Measurements from ENCODE around the gene COQ8A.
"Not testable (repeated sequence)": the region's sequence is repeated elsewhere in the genome, so short reads cannot be mapped to it uniquely, and the experiment has no call there.

COQ8A gene

DNA sequence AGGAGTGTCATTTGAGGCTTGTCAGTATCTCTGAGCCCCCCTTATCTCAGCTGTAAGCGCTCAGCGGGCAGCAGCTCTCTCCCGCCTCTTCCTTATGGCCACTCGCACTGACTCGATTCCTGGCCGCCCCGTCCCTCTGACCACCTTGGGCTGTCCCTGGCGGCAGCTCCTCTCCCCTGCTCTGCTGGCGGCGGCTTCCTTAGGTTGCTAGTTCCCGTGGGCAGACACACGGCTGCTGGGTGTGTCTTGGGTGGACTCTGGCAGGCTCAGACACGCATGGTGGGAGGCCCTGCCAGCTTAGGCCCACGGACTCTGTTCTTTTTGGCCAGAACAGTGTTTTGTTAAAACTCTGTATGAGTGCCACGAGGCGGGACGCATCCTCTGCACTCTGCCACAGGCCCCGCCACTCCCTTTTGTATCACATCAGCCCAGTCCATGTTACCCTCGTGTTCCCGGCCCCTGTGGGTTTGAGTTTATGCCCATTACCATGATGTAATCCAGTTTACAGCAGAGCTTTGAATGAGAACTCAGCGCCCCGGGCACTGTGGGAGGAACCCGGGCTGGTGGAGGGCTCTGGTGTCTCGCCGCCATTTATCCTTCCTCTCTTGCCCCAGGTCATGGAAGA lies 45.9 kb downstream of the COQ8A start:
- no peak for DNase-seq

DNA sequence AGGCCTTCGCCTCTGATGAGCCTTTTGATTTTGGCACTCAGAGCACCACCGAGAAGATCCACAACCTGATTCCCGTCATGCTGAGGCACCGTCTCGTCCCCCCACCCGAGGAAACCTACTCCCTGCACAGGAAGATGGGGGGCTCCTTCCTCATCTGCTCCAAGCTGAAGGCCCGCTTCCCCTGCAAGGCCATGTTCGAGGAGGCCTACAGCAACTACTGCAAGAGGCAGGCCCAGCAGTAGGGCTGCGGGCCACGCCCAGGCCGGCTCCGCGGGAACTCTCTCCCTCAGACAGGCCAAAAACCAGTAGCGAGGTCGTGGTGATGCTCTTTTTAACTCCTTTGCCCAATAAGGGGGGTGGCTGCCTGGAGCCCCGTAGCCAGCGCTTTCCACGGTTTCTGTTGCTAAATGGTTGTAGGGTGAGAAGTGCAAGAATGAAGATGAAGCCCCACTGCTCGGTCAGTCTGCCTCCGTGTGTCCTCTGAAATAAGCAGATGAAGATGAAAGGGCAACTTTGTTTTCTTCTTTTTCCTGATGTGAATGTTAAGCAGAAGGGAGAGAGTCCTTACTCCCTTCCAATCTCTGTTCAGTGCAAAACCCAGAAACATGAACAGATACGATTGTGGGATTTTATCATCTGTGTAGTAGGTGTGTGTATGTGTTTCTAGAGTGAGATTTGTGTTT lies 46.5 kb downstream of the COQ8A start:
- no peak for DNase-seq

DNA sequence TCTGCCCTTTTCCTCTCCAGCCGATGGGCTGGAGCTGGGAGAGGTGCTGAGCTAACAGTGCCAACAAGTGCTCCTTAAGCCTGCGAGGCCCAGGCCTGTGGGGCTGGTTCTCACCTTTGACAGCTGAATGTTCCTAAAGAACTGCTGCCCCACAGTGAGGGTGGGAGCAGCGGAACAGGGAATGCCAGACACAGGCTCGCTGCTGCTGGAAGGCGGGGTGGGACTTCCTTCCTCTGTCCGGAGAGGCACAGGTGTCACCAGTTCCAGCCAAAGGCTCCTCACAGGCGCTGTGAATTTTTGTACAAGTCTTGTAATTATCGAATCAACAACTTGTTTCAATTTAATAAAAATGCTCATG lies 47.1 kb downstream of the COQ8A start:
- no peak for DNase-seq

DNA sequence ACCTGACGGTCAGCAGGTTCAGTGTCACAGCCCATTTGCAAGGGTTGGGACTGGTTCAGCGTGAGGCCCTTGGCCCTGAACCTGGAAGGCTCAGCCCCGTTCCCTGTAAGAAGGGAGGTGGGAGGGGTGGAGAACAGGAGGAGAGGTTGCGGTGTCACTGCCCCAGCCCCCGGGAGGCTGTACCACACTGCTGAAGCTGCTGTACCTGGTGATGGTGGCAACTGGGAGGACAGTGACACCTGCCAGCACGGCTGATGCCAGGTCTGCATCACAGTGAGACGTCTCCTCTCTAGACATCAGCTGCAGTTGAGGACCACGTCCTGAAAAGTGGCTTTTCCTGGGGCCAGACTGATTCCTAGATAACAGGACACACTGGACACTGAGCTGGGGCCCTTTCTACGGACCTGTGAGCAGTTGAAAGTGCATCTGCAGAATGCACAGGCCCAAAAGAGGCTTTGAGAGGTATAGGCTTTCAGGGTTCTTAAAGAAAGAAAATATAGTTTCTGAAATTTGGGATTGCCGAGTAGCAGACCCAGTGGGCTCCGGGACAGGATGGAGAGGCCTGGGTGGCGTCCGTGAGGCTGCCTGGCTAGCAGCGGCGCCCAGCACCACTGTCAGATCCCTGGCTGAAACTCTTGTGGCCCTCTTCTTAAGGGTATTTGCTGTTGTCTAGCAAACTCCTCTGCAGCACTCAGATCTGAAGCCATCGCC lies 47.7 kb downstream of the COQ8A start:
- DNase-seq: no peak

DNA sequence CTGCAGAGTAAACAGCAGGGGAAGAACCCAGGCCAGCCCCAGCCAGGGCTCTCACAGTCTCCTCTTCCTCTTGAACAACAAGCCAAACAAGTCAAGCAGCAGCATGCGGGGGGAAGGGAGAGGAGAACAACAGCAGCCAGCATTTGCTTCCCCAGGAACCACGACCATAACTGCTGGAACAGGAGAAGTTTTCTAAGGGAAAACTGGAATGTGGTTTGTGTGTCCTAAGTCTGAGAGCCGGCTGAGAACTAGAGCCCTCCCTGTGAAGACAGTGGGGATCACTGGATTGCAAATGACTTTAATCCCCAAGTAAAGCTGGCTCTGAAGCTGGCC lies 48.2 kb downstream of the COQ8A start:
- no peak for DNase-seq

DNA sequence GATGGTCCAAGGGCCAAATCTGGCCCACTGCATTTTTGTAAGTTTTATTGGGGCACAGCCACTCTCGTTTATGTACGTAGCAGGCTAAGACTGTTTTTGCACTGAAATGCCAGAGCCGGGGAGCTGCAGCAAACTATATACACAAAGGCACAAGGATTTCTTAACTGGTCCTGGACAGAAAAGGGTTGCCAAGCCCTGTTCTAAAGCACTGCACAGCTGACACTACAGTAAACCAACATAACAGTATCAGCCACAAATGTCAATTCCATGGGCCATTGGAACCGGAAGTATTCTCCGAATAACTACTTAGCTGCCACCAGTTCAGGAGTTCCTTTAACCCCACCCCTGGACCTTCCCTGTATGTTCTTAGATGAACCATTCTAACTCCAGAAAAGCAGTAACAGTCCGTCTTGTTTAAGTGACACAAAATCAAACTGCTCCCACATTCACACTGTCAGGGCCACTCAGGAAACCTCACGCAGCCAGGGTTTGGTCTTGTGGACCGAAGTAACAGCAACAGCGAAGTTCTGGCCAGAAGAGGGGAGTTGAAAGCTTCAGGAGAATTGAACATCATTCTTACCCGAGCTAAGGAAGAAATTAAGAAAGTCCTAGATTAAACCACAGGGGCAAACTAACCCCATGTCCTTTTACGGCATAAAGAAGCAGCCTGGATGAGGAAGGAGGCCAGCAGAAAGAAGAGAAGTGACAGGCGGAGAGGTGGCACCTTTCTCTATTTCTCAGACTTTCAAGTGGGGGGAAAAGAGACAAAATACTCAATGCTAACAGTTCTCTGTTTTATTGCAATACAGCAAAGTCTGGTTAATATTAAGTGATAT lies 49.2 kb downstream of the COQ8A start:
- no peak for DNase-seq

DNA sequence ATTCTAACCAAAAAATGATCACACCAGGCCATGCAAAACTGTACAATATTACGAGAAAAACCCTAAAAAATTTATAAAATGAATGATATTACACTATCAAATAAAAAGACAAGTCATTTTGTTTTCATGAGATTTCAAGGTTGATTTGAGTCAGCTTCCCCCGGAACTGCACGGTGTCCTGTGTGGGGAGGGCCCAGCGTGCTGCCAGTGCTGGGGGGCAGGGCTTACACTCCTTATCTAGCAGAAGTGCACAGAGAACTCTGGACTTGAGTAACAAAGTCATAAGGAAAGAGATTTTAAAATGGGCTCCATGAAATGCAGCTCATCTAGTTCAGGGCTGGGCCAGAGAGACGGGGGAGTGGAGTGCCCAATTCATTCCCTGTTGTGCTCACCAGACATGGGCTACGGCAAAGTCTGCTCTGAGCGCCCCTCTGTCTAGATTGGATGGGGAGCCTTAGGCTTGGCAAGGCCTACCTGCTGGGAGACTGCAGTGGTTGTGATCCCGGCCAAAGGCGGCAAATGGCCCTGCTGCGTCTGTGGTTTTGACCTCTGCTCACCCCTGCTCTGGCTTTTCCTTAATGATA lies 50.1 kb downstream of the COQ8A start:
- DNase-seq: no peak

DNA sequence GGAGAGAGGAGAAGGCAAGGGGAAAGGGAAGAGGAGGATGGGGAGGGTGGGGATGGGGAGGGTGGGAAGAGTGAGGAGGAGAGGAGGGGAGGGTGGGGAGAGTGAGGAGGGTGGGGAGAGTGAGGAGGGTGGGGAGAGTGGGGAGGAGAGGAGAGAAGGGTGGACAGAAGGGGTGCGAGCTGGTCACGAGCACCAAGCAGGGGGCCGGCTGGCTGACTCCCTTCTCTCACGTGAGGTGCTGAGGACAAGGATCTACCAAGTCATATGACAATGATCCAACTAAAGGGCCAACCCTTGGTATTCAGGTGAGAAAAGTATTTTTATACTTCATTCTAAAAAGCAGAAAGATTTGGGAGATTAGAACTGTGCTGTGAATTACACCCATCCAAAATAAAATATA lies 51.8 kb downstream of the COQ8A start:
- DNase-seq: no peak

DNA sequence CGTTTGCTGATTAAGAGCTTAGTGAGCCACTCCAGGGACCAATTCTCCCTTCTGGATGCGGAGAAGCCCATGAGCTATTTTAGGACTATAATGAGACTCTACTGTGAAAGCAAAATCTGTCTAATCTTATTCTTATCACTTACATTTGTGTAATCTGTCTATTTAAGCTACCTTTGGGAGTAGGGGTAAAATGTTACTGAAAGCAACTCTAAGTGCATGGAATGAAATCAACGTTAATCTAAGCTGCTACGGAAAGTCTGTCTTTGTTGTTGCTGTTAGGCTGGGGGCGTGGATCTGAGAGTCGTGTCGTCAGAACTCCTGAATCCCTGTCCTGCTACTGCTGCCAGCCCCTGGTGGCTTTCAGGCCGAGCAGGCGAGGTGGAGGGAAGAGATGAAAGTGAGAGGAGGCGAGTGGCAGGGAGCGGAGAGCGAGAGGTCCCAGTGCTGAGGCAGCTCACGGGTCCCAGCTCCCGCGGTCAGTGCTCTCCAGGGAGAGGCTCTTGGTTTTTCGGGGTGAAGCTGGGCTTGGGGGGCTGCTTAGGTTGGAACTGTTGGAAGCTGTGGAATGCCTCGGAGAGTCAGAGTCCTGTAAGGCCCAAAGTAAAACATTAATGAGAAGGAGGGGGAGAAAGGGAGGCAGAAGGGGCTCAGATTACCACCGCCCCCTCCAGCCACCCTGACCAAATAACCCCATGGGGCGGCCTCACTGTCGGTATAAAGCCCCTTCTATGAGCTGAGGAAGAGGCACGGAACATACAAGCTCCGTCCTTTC lies 53.9 kb downstream of the COQ8A start:
- DNase-seq: no peak

DNA sequence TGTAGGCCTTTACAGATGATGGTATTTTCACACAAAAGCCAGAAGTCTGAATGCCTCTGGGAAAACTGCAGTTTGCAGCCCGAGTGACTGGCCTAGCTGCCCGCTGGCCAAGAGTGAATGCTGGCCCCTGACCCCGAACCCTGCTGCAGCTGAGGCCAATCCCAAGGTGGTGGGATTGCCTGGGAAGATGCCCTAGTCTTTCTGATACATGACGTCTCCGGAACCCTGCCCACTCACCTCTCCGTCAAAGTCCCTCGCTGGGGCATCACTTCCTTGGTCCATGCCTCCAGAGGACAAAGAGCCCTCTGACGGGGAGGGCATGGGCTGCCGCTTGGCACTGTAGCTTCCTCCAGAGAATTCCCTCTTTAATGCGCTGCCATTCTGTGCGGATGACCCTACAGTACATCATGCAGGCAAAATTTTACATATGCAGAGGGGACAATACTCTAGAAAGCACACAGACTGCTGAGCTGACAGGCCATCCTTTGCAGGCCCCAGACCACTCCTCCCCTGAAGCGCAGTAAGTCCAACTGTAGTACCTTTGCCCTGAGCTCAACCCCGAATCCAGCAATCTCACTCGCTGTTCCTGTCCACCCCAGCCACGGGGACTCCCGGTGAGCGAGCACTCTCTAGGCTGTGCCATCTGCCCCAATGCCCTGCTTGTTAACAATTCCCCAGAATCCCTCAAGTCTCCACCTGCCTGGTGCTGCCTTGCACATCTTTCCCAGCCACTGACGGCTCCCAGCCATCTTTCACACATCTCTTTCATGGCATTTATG lies 54.7 kb downstream of the COQ8A start:
- DNase-seq: no peak

DNA sequence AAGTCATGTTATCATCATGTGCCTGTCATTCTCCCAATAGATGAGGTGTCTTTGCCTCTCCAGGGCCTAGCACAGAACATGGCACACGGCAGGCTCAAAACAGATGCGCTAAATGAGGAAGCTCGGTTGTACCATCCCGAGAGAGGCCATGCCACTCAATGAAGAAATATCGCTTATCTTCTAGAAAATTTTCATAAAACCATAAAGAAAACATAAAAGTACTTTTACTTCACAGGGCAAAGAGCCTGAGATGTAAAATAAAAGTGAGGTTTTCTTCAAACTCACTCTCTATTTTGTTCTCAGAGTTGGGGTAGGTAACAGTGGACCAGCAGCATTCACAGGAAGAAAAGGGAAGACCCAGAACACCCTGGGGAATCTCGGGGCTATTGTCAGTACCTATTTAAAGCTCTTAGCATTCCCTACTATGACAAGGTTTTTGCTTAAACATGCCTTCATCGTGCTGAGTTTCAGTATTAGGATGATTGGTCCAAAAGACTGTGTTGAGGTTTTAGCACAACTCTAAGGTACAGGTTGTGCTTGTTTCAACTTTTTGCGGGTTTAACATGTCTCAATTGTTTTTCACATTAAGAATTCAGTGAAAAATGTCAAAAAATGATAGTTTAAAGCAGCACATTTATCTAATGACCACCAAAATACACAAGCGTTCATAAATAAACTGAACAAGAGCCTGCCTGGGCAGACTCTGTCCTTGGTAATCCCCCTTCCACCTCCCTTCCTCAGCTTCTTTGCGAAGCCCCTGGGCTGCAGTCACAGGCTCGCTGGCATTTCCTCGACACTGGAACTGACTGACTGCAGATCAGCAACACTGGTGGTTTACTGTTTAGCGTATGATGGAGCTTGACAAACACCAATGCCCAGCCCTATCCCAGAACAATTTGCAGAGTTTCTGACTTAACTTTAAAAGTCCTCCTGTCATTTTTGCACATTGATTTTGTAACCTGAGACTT lies 55.6 kb downstream of the COQ8A start:
- no peak for DNase-seq

DNA sequence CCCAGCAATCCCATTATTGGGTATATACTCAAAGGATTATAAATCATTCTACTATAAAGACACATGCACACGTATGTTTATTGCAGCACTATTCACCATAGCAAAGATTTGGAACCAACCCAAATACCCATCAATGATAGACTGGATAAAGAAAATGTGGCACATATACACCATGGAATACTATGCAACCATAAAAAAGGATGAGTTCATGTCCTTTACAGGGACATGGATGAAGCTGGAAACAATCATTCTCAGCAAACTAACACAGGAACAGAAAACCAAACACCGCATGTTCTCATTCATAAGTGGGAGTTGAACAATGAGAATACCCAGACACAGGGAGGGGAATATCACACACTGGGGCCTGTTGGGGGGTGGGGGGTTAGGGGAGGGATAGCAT lies 59.5 kb downstream of the COQ8A start:
- not testable (repeated sequence) for DNase-seq

DNA sequence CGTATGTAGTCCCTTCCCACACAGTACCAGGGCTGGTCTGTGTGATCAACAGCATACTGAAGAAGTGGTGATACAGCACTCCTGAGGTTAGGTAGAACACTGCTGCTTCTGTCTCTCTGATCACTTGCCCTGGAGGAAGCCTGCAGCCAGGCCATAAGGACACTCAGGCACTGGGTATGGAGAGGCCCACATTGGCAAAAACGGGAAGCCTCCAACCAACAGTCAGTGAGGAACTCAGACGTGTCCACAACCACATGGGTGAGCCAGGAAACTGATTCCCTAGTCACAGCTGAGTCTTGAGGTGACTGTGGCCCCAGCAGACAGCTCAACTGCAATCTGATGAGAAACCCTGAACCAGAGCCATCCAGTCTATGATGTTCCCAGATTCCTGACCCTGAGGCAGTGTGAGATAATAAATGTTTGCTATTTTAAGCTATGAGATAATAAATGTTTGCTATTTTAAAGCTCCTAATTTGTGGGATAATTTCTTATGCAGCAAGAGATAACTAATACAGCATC lies 62.5 kb downstream of the COQ8A start:
- no peak for DNase-seq

DNA sequence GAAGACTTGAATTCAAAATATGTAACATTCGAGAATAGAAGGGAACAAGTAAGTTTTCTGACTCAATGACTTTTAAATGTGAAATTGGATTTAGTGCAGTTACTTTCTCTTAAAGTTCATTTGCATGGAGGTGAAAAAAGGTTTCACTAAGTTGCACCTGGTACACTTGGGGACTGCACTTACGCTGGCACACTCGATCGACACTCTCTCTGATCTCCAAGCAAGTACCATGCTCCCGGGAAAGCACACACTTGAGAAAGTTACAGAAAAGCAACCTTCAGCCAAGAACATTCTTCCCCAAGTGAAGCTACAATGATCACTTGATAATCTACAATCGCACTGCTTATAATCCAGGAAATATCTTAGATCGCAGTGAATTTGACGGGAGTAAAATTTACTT lies 63.1 kb downstream of the COQ8A start:
- no peak for DNase-seq

DNA sequence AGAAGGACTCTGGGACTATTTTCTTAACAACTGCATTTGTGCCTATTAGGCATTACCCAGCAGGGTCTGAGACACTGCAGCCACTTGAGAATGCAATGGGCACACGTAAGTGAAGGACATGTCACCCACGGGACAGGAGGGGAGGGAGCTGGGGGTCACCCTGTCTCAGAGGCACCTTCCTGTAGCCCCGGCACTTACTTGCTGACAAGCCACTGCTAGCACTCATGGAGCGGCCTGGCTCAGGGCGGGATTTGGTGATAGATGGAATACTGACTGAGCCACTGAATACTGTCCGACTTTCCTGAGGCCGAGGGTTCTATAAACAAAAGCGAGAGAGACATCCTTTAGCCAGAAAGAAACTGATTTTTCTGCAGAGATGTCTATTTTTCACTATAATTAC lies 64.7 kb downstream of the COQ8A start:
- DNase-seq: no peak

DNA sequence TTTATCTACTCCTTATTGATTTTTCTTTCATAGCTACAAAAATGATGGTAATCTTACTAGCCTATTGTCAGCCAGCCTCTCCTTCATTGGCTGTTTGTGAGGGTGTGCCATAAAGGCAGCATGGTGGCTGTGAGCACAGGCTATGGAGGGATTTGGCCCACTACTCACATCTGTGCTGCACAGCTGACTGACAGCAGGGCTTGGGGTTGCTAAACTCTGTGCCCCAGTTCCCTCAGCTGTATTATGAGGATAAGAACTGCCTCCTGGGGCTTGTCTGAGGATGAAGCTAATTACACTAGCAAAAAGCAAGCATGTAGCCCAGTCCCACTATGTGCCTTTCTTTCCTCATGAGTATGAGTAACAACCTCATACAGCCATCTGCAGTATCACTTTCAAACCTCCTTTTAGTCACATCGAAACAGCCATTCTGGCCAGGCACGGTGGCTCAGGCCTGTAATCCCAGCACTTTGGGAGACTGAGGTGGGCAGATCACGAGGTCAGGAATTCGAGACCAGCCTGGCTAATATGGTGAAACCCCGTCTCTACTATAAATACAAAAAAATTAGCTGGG lies 66.2 kb downstream of the COQ8A start:
- no peak for DNase-seq

DNA sequence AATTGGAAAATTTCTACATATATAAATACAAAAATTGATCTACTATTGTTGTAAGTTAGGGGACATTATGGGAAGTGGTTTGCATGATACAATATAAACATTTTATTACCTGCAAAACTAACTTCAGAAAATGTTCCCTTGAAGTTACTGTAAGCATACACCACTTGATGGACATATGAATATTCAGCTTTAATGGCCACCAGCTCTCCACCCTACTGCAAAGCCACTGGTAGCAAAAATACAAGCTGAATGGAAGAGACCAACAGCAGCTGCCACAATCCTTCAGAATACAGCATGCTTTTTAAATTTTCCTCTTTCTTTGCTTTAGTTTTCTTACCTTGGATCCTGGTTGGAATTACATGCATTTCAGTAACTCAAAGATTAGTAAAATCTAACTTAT lies 69.8 kb downstream of the COQ8A start:
- DNase-seq: no peak

DNA sequence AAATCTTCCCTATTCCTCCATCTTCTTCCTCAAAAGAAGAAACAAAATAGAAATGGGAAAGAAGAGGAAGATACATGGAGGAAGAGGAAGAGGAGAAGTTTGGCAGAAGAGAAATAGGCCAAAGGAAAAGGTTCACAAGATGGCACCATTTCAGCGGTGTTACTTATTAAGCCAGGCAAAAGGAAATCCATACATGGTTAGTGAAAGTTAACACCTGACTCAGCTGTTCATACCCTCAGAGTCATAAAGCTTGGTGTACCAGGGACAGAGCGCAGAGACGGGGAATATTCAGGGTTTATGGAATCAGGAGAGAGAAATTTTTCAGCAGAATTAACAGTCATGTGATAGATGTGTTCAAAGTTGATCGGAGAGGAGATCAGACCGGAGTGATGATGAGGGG lies 70.6 kb downstream of the COQ8A start:
- DNase-seq: no peak

DNA sequence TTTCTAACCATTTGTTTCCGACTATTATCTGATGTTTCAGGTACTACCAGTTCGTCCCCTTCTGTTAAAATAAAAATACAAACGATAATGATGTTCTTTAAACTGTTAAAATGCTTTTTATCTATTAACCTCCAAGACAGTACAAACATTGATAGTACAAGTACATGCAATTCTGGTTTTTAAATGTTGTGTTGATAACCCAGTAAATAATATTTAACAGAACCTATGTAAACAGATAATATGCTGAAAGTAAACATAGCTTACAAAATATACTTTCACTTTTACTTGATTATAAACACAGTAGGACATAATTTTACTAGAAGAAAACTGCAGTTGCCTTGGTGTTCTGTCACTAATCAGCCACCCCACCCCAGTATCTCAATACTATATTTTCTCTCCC lies 76.9 kb downstream of the COQ8A start:
- DNase-seq: no peak

DNA sequence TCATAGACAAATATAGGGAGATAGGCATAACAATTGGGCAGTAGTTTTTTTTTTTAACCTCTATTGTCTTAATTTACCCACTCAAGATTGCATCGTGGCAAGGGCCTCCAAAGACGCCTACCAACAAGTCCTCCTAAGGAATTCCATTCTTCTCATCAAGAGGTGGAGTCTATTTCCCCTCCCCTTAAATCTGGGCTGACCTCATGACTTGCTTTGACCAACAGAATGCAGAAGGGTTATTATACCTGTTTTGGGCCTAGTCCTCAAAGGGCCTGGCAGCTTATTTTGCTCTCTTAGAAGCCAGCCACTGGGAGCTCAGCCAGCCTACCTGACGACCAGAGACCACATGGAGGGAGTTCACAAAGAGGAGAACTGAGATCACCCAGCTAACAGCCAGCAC lies 92.3 kb downstream of the COQ8A start:
- no peak for DNase-seq

Data from activated CD8-positive, alpha-beta memory T cell treated with anti-CD3 and anti-CD28 coated beads, Interleukin-2, amount 50 U/mL, for 48 hours (primary cell).